GM12878 (cell line): ENCODE data around the gene OFD1. TPM values are rescaled to one million over a fixed set of nuclear protein-coding genes. Genes with fewer than 3 reads are reported as not detected.

Experiments used
- BRCA1 ChIP-seq: IDR thresholded peaks from 2 replicates; pipeline ENCODE4 v1.6.1; 2011; ENCODE audit warnings: low read depth, low read length, improper control_type of control experiment
- CUX1 ChIP-seq: IDR thresholded peaks from 2 replicates; pipeline ENCODE4 v1.6.1; 2012; ENCODE audit warnings: improper control_type of control experiment, low read depth, low read length; ENCODE audit not compliant: insufficient replicate concordance
- ESRRA ChIP-seq: IDR thresholded peaks from 2 replicates; pipeline ENCODE4 v1.6.1; 2012; ENCODE audit warnings: mild to moderate bottlenecking, low read length, improper control_type of control experiment
- FOXK2 ChIP-seq: fragments of 450-650 bp; IDR thresholded peaks from 2 replicates; pipeline ENCODE4 v1.6.1; 2017; ENCODE audit warnings: mild to moderate bottlenecking, moderate library complexity
- FOXM1 ChIP-seq: IDR thresholded peaks from 2 replicates; pipeline ENCODE4 v1.6.1; 2012; ENCODE audit warnings: low read depth, mild to moderate bottlenecking, inconsistent platforms, low read length, moderate library complexity
- HCFC1 ChIP-seq: fragments of 150-350 bp; IDR thresholded peaks from 2 replicates; pipeline ENCODE4 v1.6.1; 2014; ENCODE audit warnings: low read length
- IRF4 ChIP-seq: IDR thresholded peaks from 2 replicates; pipeline ENCODE4 v1.6.1; 2011; ENCODE audit warnings: low read depth, low read length
- KAT2A ChIP-seq: conservative IDR thresholded peaks from 2 replicates; pipeline ENCODE4 v1.6.1; 2011; ENCODE audit warnings: low read depth, low read length; ENCODE audit not compliant: control insufficient read depth
- MLLT1 ChIP-seq: fragments of 450-650 bp; IDR thresholded peaks from 2 replicates; pipeline ENCODE4 v1.6.1; 2016; ENCODE audit warnings: mild to moderate bottlenecking
- MYB ChIP-seq: fragments of 150-350 bp; IDR thresholded peaks from 2 replicates; pipeline ENCODE4 v1.6.1; 2014; ENCODE audit warnings: mild to moderate bottlenecking, low read depth, low read length, borderline replicate concordance
- NFYB ChIP-seq: IDR thresholded peaks from 2 replicates; pipeline ENCODE4 v1.6.1; 2011; ENCODE audit warnings: low read depth, mild to moderate bottlenecking, low read length, improper control_type of control experiment, moderate library complexity; ENCODE audit not compliant: insufficient read depth
- POLR2AphosphoS5 ChIP-seq: IDR thresholded peaks from 2 replicates; pipeline ENCODE4 v1.6.1; 2011; ENCODE audit warnings: mild to moderate bottlenecking, low read length, inconsistent platforms
- SKIL ChIP-seq: fragments of 450-650 bp; IDR thresholded peaks from 2 replicates; pipeline ENCODE4 v1.6.1; 2017; ENCODE audit warnings: mild to moderate bottlenecking, low read depth, inconsistent platforms; ENCODE audit not compliant: poor library complexity, severe bottlenecking
- STAT1 ChIP-seq: fragments of 450-650 bp; conservative IDR thresholded peaks from 2 replicates; pipeline ENCODE4 v1.6.1; 2014; ENCODE audit warnings: antibody characterized with exemption, mild to moderate bottlenecking
- TCF7 ChIP-seq: IDR thresholded peaks from 2 replicates; pipeline ENCODE4 v1.6.1; 2014; ENCODE audit warnings: antibody characterized with exemption, borderline replicate concordance
- ZNF622 ChIP-seq: fragments of 450-650 bp; IDR thresholded peaks from 2 replicates; pipeline ENCODE4 v1.6.1; 2017; ENCODE audit warnings: mild to moderate bottlenecking, inconsistent platforms
- polyA plus RNA-seq, 11 experiments: library from polyadenylated mRNA; depleted of rRNA in 4 of 11; unstranded in 6 of 11; stranded (reverse) in 5 of 11; fragments of >200 nt; fragmentation: Nextera tagmentation in 4 of 11; fragmentation: Illumina TruSeq in 1 of 11; extraction: Ambion mirVana in 4 of 11; extraction: Trizol in 1 of 11; gene quantifications; 1 replicate in 1 of 11; 2 replicates in 10 of 11; pipeline versions ENCODE4 v1.2.1 to v1.2.3, GENCODE V29; 2011 to 2016; ENCODE audit warnings: inconsistent platforms in 2 of 11, missing spikeins in 2 of 11, low read depth in 1 of 11
- total RNA-seq, 4 experiments: library from RNA; depleted of rRNA in 3 of 4; stranded (reverse); fragments of >200 nt in 3 of 4; fragmentation: Illumina TruSeq in 1 of 4; extraction: Trizol in 1 of 4; gene quantifications; 2 replicates each; pipeline versions ENCODE4 v1.2.1 to v1.2.3, GENCODE V29; 2013 to 2021
- TF ChIP-seq, protein P1 (sequence below): IDR thresholded peaks from 2 replicates; pipeline ENCODE4 v1.6.1; 2012; ENCODE audit warnings: low read depth, low read length, improper control_type of control experiment
- TF ChIP-seq, protein P2 (sequence below): fragments of 450-650 bp; conservative IDR thresholded peaks from 2 replicates; pipeline ENCODE4 v1.6.1; 2017; ENCODE audit warnings: mild to moderate bottlenecking, moderate library complexity

The OFD1 gene
- total and polyA plus RNA-seq, 10 of the 15 experiments (the other 5 are each of a cell fraction or from before 2014, with no cell fraction given), result 22.4 to 77.2 (median 34.1) TPM

DNA sequence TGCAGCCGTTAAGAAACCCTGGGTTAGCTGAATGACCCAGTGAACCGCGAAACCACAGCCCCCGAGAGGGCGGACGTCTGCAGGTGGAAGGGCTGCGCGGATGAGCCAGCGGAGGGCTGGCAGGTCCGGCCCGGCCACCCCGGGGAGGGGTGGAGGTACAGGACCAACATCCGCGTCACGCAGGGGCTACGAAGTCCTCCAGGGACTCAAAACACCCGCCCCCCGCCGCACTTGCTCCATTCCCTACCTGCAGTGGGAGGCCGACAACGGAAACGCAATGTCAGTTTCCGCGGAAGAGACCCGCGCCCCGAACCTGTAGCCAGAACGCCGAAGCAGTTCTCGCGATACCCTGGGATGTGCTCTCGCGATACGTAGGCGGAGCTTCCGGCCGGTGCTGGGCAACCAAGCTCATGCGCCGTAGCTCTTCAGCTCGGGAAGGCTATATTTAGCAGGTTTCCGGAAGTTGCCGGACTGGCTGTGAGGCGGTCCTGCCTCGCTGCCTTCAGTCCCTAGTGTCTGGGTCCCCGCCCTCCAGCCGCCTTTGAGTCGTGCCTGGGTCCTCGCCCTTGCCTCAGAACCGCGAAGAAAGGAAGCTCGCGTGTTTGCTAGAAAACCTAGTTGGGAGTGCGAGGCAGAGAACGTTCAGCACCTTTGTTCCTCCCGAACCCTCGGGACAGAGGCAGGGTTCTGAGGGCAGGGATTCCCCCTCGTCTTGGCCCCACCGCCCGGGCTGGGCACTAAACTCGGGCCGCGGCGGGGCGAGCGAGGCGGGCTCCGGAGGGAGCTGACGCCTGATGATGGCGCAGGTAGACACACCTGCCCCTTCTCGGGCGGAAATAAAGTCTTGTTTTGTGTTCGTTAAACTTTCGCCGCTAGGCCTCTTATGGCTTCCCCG is at the start of gene OFD1, which contains the start of gene TRAPPC2 (continued):
- TF ChIP-seq MYB (0 out of 2 replicates have a peak, but pooled peaks have one; percentile 10), FOXK2 (no peak), SKIL (peak; percentile 50), ZNF622 (no peak), BRCA1 (peak; percentile 96), FOXM1 (0 out of 2 replicates have a peak, but pooled peaks have one; percentile 26), STAT1 (0 out of 2 replicates have a peak, but pooled peaks have one; percentile 75), HCFC1 (no peak; the same call in 1 of the 2 replicates), NFYB (no peak), ESRRA (no peak), IRF4 (no peak), TCF7 (no peak), POLR2AphosphoS5 (peak; percentile 93), KAT2A (no peak), MLLT1 (peak; percentile 67; the same call in 1 of the 2 replicates), CUX1 (no peak)
- TF ChIP-seq, protein P1, sequence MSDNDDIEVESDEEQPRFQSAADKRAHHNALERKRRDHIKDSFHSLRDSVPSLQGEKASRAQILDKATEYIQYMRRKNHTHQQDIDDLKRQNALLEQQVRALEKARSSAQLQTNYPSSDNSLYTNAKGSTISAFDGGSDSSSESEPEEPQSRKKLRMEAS, result peak; percentile 16; the same call in 1 of the 2 replicates
- TF ChIP-seq, protein P2, sequence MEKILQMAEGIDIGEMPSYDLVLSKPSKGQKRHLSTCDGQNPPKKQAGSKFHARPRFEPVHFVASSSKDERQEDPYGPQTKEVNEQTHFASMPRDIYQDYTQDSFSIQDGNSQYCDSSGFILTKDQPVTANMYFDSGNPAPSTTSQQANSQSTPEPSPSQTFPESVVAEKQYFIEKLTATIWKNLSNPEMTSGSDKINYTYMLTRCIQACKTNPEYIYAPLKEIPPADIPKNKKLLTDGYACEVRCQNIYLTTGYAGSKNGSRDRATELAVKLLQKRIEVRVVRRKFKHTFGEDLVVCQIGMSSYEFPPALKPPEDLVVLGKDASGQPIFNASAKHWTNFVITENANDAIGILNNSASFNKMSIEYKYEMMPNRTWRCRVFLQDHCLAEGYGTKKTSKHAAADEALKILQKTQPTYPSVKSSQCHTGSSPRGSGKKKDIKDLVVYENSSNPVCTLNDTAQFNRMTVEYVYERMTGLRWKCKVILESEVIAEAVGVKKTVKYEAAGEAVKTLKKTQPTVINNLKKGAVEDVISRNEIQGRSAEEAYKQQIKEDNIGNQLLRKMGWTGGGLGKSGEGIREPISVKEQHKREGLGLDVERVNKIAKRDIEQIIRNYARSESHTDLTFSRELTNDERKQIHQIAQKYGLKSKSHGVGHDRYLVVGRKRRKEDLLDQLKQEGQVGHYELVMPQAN, result peak; percentile 60
